Measurements from ENCODE around the gene KLHL22.

DNA sequence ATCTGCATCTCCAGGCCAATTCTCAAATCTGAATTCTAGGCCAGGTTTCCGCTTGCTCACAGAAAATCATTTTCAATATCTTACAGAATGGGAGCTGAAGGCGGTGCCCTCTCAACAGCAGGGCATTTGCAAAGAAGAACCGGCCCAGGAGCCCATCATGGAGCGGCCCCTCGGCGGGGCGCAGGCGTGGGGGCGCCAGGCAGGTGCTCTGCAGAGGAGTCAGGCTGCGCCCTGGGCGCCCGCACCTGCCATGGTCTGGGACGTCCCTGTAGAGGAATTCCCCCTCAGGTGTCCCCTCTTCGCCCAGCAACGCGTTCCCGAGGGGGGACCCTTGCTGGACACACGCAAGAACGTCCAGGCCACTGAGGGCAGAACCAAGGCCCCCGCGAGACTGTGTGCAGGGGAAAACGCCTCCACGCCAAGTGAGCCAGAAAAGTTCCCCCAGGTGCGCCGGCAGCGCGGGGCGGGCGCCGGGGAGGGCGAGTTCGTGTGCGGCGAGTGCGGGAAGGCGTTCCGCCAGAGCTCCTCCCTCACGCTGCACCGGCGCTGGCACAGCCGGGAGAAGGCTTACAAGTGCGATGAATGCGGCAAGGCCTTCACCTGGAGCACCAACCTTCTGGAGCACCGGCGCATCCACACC lies 90.2 kb downstream of the KLHL22 start:
- TF ChIP-seq, protein P1, sequence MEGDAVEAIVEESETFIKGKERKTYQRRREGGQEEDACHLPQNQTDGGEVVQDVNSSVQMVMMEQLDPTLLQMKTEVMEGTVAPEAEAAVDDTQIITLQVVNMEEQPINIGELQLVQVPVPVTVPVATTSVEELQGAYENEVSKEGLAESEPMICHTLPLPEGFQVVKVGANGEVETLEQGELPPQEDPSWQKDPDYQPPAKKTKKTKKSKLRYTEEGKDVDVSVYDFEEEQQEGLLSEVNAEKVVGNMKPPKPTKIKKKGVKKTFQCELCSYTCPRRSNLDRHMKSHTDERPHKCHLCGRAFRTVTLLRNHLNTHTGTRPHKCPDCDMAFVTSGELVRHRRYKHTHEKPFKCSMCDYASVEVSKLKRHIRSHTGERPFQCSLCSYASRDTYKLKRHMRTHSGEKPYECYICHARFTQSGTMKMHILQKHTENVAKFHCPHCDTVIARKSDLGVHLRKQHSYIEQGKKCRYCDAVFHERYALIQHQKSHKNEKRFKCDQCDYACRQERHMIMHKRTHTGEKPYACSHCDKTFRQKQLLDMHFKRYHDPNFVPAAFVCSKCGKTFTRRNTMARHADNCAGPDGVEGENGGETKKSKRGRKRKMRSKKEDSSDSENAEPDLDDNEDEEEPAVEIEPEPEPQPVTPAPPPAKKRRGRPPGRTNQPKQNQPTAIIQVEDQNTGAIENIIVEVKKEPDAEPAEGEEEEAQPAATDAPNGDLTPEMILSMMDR (IDR thresholded peaks at IDR 0.05) = no peak
- TF ChIP-seq ZFX (IDR thresholded peaks at IDR 0.05; ENCODE audit: borderline replicate concordance) = no peak
